ENCODE results near the gene USP54. TPM values are rescaled to one million over a fixed set of nuclear protein-coding genes. Genes with fewer than 3 reads are reported as not detected.

The USP54 gene
- total and polyA plus RNA-seq, 2 of the 13 experiments (the other 11 are each of a cell fraction or from before 2014, with no cell fraction given) = 18.1 to 25.0 TPM

DNA sequence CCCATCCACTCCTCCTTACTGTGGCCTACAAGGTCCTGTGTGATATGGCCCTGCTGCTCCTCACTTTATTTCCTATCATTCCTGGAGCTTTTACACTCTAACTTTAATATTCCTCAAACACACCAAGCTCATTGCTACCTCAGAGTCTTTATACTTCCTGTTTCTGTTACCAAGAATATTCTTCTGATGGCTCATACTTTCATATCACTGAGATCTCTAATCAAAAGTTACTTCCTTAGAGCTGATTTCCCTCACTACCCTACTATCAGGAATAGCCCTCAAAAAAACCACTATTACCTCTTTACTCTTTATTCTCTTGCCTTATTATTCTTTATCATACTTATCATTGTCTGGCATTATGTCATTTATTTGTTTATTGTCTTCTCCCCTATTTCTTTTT, 89.5 kb downstream of the USP54 start:
- no peak overlapping the region for H3K9ac ChIP-seq (ENCODE audit: insufficient read depth, low read depth, low read length)
- FAIRE-seq (no peak), DNase-seq (ENCODE audit: low spot score) (no peak), ATAC-seq (no peak)
- BruUV-seq (replicated peaks) = no TSS peak
- in situ Hi-C loops (cut with HindIII; ENCODE audit: extremely low pct_ligation_motif_present, low pct_unique_long_range_greater_than_20kb) (no loop called here), intact Hi-C loops (cut with micrococcal nuclease; ENCODE audit: unreplicated experiment) (no loop called here)
- H3K9me3 ChIP-seq (ENCODE audit: low read length) = no peaks in the 10 kb centered on the region
- no peak overlapping the region for H2AFZ ChIP-seq (ENCODE audit: low read length)
- no peaks in the 10 kb centered on the region for H3K79me2 ChIP-seq (ENCODE audit: insufficient read depth, low read length)
- POLR2A ChIA-PET = no interaction called here
- TF ChIP-seq MAFK (conservative IDR thresholded peaks at IDR 0.05 in 1 of 2, IDR thresholded peaks at IDR 0.05 in 1 of 2; ENCODE audit: low read length in 2 of 2) (no peak), ZNF333 (CRISPR knock-in tag; IDR thresholded peaks at IDR 0.05; ENCODE audit: borderline replicate concordance) (no peak), ZNF12 (CRISPR knock-in tag; IDR thresholded peaks at IDR 0.05) (no peak), PRPF4 (IDR thresholded peaks at IDR 0.05; ENCODE audit: low read depth, low read length, poor library complexity, severe bottlenecking) (no peak)
- H3K27me3 ChIP-seq (ENCODE audit: control insufficient read depth in 1 of 2, insufficient read depth in 2 of 2, low read length in 2 of 2) = no peaks in the 10 kb centered on the region
- H3K4me3 ChIP-seq (replicated peaks in 1 of 3; ENCODE audit: insufficient read depth in 1 of 3, low read depth in 2 of 3, low read length in 3 of 3) = no peak overlapping the region
- H3K27ac ChIP-seq (ENCODE audit: extremely low read length, insufficient read depth, low read length) = no peak overlapping the region
- H4K20me1 ChIP-seq (ENCODE audit: insufficient read depth, low read length) = no peaks in the 10 kb centered on the region
- H3K36me3 ChIP-seq (replicated peaks in 1 of 2; ENCODE audit: control insufficient read depth in 1 of 2, insufficient read depth in 2 of 2, low read length in 2 of 2) = peaks cover 12 to 20% of the 10 kb centered on the region in 2 experiments
- peaks cover 11% of the 10 kb centered on the region for H3K4me1 ChIP-seq (ENCODE audit: insufficient read depth, low read length)
- CTCF ChIA-PET (ENCODE audit: low intra/inter-chr PET ratio, low total read pairs) = no interaction called here
- no peak overlapping the region for H3K4me2 ChIP-seq (ENCODE audit: low read depth, low read length)

DNA sequence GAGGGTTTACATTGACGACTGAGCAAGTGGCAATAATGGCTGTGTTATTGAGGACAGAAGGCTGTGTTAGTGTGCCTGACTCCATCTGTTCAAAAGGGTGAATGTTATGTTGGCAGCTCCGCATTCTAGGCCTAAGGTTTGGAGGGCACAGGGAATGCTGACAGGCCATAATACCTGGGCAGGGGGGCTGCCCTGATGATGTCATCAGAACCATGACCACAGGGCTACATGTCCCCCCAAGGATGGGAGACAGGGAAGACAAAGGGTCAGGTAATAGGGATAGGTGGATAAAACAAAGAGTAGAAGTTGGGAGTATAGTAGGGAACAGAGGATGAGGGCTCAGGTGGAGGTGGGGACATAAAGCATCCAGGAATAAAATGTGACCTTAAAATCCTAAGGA, 93.5 kb downstream of the USP54 start:
- Histone ChIP-seq H2AFZ (ENCODE audit: low read length) (no peak overlapping the region), H3K4me2 (ENCODE audit: low read depth, low read length) (no peak overlapping the region), H3K4me3 (replicated peaks in 1 of 3; ENCODE audit: insufficient read depth in 1 of 3, low read depth in 2 of 3, low read length in 3 of 3) (no peak overlapping the region), H3K9ac (ENCODE audit: insufficient read depth, low read depth, low read length) (no peak overlapping the region), H3K27ac (ENCODE audit: extremely low read length, insufficient read depth, low read length) (no peak overlapping the region), H3K79me2 (ENCODE audit: insufficient read depth, low read length) (peaks cover 25% of the 10 kb centered on the region), H3K36me3 (replicated peaks in 1 of 2; ENCODE audit: control insufficient read depth in 1 of 2, insufficient read depth in 2 of 2, low read length in 2 of 2) (peaks cover 11 to 20% of the 10 kb centered on the region in 2 experiments), H3K27me3 (ENCODE audit: control insufficient read depth in 1 of 2, insufficient read depth in 2 of 2, low read length in 2 of 2) (no peaks in the 10 kb centered on the region; a peak in 1 of 5 replicates), H3K4me1 (ENCODE audit: insufficient read depth, low read length) (peaks cover 35% of the 10 kb centered on the region), H3K9me3 (ENCODE audit: low read length) (no peaks in the 10 kb centered on the region), H4K20me1 (ENCODE audit: insufficient read depth, low read length) (no peaks in the 10 kb centered on the region)
- in situ Hi-C loops (cut with HindIII; ENCODE audit: extremely low pct_ligation_motif_present, low pct_unique_long_range_greater_than_20kb) = loop anchor here (10.0 kb wide), 1 partner anchor 243 kb away; the partner anchor contains the start of gene MRPS16
- intact Hi-C loops (cut with micrococcal nuclease; ENCODE audit: unreplicated experiment) = loop anchor here (2.0 kb wide), 1 partner anchor 83 kb away; the partner anchor contains the start of gene ANXA7
- no peak for FAIRE-seq
- TF ChIP-seq RBM22 (optimal IDR thresholded peaks at IDR 0.05; ENCODE audit: low read length) (peak; percentile 74), ATF7 (IDR thresholded peaks at IDR 0.05) (peak; percentile 89), ATF7 (CRISPR knock-in tag; IDR thresholded peaks at IDR 0.05) (no peak), CREB1 (IDR thresholded peaks at IDR 0.05) (peak; percentile 71), CREB1 (CRISPR knock-in tag; IDR thresholded peaks at IDR 0.05) (no peak)
- TF ChIP-seq, protein P1, sequence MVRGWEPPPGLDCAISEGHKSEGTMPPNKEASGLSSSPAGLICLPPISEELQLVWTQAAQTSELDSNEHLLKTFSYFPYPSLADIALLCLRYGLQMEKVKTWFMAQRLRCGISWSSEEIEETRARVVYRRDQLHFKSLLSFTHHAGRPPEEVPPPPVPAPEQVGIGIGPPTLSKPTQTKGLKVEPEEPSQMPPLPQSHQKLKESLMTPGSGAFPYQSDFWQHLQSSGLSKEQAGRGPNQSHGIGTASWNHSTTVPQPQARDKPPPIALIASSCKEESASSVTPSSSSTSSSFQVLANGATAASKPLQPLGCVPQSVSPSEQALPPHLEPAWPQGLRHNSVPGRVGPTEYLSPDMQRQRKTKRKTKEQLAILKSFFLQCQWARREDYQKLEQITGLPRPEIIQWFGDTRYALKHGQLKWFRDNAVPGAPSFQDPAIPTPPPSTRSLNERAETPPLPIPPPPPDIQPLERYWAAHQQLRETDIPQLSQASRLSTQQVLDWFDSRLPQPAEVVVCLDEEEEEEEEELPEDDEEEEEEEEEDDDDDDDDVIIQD (CRISPR knock-in tag; IDR thresholded peaks at IDR 0.05; ENCODE audit: low read depth) = no peak
- ATAC-seq = no peak
- BruUV-seq (replicated peaks) = no TSS peak
- 94% methylated on average over 2 of the region's 2 CpGs for WGBS (ENCODE audit: low lambda C conversion rate)
- no peak for DNase-seq (ENCODE audit: low spot score)
- CTCF ChIA-PET (ENCODE audit: low intra/inter-chr PET ratio, low total read pairs) = no interaction called here
- POLR2A ChIA-PET = interaction anchor here (1.9 kb wide), 1 partner anchor 10 kb away, joined by 5 read pairs; no protein-coding TSS in a partner anchor
